Stimulated activated CD4-positive, alpha-beta T cell treated with anti-CD3 and anti-CD28 coated beads, TNF-alpha, amount 100 ng/mL, for 24 hours (primary cell): ENCODE data around the gene PKM.

Experiments used
- DNase-seq, 3 experiments: peaks; one replicate each; pipeline ENCODE4 v3.0.0-alpha.2; 2020; ENCODE audit warnings: low read depth in 3 of 3

The PKM gene

GRCh38 chr15:72200395-72201237, 30.4 kb downstream of the PKM start:
- DNase-seq: no peak

DNA sequence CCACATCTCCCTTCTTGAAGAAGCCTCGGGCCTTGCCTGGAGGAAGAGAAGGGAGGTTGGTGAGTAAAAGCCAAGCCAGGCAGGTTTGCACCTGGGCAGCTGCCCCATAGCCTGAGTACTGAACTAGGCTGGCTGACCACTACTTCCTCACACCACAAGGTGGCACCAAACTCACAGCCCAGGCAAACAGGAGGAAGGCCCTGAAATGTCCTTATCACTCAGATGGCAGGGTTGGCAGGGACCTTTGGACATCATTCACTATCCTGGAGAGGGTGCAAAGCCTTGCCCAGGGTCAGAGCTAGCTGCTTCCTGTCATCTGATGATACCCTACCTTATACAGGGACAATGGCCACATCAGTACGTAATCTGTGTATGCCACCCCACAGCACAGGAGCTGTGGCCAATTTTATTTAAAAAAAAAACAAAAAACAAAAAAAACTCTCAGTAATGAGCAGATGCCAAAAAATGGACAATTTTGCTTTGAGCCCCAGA, 31.2 kb downstream of the PKM start:
- DNase-seq: peak; percentile 40 to 61 (median 46)

- DNase-seq: no peak
Observed at GRCh38 chr15:72199205-72199515, 31.8 kb downstream of the PKM start.

DNA sequence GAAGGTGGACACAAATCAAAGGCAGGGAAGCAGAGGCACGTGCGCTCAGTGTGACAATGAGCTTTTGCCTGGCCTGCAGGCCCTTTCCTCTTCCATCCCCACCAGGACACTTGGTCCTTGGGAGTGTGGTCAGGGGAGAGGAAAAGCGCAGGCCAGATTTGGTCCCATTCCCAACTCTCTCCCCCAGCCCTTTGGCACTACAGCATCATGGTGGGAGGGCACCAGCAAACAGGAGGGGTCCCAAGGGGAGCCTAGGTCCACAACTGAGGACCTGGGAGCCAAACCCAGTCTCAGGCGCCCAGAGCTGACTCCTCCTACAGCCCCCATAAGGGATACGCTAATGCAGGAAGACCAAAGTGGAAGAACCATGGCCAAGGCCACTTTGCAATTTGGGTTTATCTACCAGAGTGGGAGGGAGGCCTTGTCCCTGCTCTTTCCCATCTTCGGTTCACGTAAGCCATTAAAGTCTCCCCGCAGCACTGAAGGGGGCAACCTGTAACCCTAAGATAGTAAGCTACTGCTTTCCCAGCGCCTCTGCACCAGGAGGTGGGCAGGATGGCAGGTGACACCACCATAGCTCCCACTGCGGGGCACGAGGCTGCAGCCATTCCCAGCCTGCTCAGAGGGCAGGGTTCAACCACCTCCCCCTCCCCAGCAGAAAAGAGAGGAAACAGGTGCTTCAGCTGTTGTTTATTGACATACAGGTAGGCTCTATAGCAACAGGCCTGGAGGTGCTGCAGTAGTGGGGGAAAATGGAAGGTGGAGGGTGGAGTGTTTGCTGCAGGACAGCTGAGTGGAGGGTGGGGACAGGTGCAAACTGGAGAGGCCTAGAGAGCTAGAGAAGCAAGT, 32.4 kb downstream of the PKM start:
- no peak for DNase-seq

- DNase-seq: peak in 1 of 3 experiments; percentile 47
Observed at GRCh38 chr15:72197460-72198355, 33.3 kb downstream of the PKM start, which contains the start of gene GRAMD2A. TSS of gene GRAMD2A (minus strand) at chr15:72197787.

GRCh38 chr15:72197041-72197459, 33.9 kb downstream of the PKM start:
- no peak for DNase-seq

DNA sequence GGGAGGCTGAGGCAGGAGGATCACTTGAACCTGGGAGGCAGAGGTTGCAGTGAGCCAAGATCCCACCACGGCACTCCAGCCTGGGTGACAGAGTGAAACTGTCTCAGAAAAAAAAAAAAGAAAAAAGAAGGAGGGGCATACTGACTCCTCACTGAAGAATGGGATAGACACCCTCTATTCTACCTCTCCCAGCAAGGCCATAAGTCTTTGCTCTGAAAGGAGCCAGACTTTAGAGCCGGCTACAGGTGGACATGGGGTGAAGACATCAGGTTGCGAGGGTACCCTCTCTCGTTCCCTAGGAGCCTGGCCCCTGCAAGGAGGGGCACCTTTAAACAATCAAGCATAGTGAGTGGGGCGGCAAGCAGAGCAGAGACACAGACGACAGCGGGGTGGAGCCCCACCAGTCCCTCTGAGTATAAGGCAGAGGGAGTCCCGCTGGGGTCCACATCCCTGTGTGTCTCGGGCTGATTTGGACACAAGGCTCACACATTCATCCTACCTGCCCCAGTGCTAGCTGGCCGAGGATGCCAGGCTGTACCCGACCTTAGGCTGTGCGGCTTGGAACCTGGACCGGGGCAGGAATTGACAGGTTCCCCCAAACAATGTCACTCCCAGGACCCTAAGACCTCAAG, 34.5 kb downstream of the PKM start:
- no peak for DNase-seq

DNA sequence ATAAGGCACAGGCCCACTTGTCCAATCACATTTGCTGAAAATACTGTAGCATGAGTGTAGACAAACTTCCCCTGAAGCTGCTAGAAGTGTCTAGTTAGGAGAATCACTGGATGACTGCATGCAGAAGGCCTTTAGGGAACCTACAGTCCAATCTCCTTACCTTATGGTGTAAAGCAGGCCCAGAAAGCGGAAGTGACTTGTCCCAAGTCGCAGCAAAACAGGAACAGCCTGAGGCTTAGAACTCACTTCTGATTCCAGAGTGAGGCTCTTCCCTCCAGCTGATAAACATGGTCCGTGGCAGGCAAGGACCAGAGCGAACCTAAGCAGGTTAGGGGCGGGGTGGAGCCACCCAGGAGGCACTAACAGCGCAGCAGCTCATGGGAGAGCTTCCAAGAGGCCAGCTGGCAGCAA, 35.9 kb downstream of the PKM start:
- no peak for DNase-seq

DNA sequence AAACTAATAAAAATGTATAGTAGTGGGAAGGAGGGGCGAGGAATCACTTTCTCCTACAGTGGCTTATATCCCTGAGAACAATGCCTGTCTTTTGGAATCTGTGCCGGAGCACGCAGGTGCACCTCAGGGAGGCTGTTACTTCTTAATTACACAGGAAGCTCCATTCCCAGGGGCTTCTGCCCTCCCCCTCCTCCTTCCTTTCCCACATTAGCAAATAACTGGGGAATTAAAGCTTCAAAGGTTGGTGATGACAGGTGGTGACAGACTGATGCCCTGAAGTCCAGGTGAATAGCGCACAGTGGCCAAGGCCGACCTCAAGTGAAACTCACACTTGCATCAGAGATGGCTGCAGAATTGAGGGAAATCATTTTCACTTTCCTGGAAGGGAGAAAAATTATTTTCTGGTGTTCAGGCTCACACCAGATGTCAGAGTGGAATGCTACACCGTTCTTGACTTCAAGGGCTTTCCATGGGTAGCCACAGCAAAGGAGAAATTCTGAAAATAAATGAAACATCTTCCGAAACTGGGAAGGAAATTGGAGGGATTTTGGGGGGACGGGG, 37.1 kb downstream of the PKM start:
- no peak for DNase-seq

GRCh38 chr15:72192416-72192815, 38.6 kb downstream of the PKM start:
- DNase-seq: no peak

GRCh38 chr15:72189250-72189902, 41.6 kb downstream of the PKM start:
- no peak for DNase-seq

GRCh38 chr15:72184165-72184811, 46.7 kb downstream of the PKM start:
- DNase-seq: no peak

GRCh38 chr15:72183781-72184164, 47.2 kb downstream of the PKM start:
- DNase-seq: no peak

- DNase-seq: no peak
Observed at GRCh38 chr15:72182673-72183072, 48.3 kb downstream of the PKM start.

GRCh38 chr15:72182244-72182643, 48.7 kb downstream of the PKM start:
- no peak for DNase-seq

DNA sequence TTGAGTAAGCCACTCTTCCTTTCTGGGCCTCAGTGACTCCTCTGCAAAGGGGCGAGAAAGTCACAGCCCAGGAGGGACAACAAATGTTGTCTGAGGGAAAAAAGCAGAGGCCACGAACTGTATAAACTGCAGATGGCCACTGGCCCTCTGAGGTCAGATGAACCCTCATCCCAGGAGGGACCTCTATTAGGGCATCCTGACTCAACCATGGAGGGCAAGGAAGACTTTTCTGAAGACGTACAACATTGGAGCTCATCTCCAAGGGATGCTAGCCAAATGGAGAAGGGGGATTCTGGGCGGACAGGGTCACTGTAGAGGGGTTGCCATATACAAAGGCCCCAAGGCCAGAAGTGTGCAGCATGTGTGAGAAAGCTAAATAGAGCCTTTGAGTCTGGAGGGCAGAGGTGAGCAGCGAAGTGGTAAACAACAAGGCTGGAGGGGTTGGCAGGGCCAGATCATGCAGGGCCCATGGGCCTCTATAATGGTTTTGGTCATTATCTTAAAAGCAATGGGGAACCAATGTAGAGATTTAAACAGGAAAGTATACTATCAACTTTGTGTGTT, 50.1 kb downstream of the PKM start:
- no peak for DNase-seq

GRCh38 chr15:72179950-72180581, 50.9 kb downstream of the PKM start:
- DNase-seq: no peak

- no peak for DNase-seq
Observed at GRCh38 chr15:72178976-72179585, 51.9 kb downstream of the PKM start.

DNA sequence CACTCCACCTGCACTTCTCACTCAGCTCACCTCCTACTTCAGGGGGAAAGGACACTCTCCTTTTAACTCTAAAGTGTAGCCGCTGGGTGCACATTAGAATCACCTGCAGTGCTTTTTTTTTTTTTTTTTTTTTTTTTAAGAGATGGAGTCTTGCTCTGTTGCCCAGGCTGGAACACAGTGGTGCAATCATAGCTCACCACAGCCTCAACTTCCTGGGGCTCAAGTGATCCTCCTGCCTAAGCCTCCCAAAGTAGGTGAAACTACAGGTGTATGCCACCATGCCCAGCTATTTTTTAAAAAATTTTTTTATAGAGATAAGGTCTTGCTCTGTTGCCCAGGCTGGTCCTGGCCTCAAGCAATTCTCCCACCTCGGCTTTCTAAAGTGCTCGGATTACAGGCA, 54.2 kb downstream of the PKM start:
- DNase-seq: no peak
